Measurements from ENCODE around the gene SLC32A1.

The SLC32A1 gene

GRCh38 chr20:38723848-38724625 is at the start of gene SLC32A1:
Gene SLC32A1, plus strand, starts transcription at chr20:38724486. Its CDS starts 239 bp downstream, at chr20:38724725.
- no peak for DNase-seq

- DNase-seq, result no peak
Observed at GRCh38 chr20:38674765-38675133, 49.5 kb upstream of the SLC32A1 start.

- no peak for DNase-seq
Observed at GRCh38 chr20:38676576-38676975, 47.7 kb upstream of the SLC32A1 start.

- no peak for DNase-seq
Observed at GRCh38 chr20:38680500-38681306, 43.6 kb upstream of the SLC32A1 start.

GRCh38 chr20:38685271-38685670 is 39.0 kb upstream of the SLC32A1 start:
- DNase-seq, result no peak

GRCh38 chr20:38685853-38686473 is 38.3 kb upstream of the SLC32A1 start:
- peak; percentile 17 for DNase-seq

GRCh38 chr20:38692436-38693411 is 31.6 kb upstream of the SLC32A1 start:
- peak; percentile 36 for DNase-seq

- DNase-seq, result no peak
Observed at GRCh38 chr20:38697306-38697705, 27.0 kb upstream of the SLC32A1 start.

GRCh38 chr20:38698541-38698940 is 25.7 kb upstream of the SLC32A1 start:
- no peak for DNase-seq

GRCh38 chr20:38700141-38700540 is 24.1 kb upstream of the SLC32A1 start:
- DNase-seq, result no peak

GRCh38 chr20:38700926-38701325 is 23.4 kb upstream of the SLC32A1 start:
- no peak for DNase-seq

GRCh38 chr20:38703526-38703925 is 20.8 kb upstream of the SLC32A1 start:
- DNase-seq, result no peak

- DNase-seq, result no peak
Observed at GRCh38 chr20:38704136-38704535, 20.1 kb upstream of the SLC32A1 start.

- DNase-seq, result no peak
Observed at GRCh38 chr20:38706509-38706908, 17.8 kb upstream of the SLC32A1 start.

GRCh38 chr20:38714308-38714707 is 10.0 kb upstream of the SLC32A1 start:
- no peak for DNase-seq

GRCh38 chr20:38715646-38716045 is 8.6 kb upstream of the SLC32A1 start:
- no peak for DNase-seq

GRCh38 chr20:38722683-38723016 is 1.6 kb upstream of the SLC32A1 start:
- DNase-seq, result no peak

GRCh38 chr20:38723017-38723847 is 1.1 kb upstream of the SLC32A1 start:
- no peak for DNase-seq

GRCh38 chr20:38724626-38725147 is 401 bp downstream of the SLC32A1 start:
- DNase-seq, result no peak

GRCh38 chr20:38725148-38725901 is 1.0 kb downstream of the SLC32A1 start:
- DNase-seq, result no peak
